ENCODE results near the gene PLEKHJ1. TPM values are rescaled to one million over a fixed set of nuclear protein-coding genes. Genes with fewer than 3 reads are reported as not detected.

Gene PLEKHJ1
- total and polyA plus RNA-seq, 7 donors: 40.7 to 255 (median 57.3) TPM

DNA sequence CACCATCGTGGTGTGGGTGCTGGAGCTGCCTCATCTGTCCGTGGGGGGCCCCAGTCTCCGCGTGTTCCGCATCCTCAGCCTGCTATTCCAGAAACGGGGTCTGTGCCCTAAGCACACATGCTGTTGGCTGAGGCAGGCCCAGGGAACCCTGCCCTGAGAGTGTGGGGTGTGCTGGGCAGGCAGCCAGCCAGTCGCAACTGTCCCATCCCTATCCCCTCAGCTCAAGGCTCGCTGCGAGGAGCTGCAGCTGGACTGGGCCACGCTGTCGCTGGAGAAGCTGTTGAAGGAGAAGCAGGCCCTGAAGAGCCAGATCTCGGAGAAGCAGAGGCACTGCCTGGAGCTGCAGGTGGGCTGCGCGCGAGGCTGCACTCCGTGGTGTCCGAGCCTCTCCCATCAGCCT is 21.9 kb downstream of the PLEKHJ1 start:
- intact Hi-C loops (cut with DNase I): no loop called here
- H3K27ac ChIP-seq: no peak overlapping the region
- TF ChIP-seq POLR2AphosphoS5 (IDR thresholded peaks at IDR 0.05): no peak
- no peak for TF ChIP-seq EP300 (IDR thresholded peaks at IDR 0.05)
- TF ChIP-seq POLR2A (IDR thresholded peaks at IDR 0.05): no peak
- no peak for TF ChIP-seq CTCF (IDR thresholded peaks at IDR 0.05)

DNA sequence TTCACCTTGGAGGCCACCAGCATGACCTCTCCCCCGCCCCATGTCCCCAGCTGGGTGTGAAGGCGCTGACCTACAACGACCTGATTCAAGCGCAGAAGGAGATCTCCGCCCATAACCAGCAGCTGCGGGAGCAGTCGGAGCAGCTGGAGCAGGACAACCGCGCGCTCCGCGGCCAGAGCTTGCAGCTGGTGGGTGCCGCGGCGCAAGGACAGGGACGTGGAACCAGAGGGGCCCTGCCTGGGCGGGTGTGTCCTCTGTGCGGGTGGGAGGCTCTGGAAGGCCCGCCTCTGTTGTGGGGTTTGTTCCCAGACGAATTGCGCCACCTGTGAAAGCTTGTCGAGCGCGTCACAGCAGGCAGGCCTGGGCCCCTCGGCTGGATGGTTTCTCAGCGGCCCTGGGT is 22.3 kb downstream of the PLEKHJ1 start:
- Histone ChIP-seq H3K4me3 (no peak overlapping the region), H3K36me3 (peaks cover 45 to 88% (median 69%) of the 10 kb centered on the region in 4 donors), H3K4me1 (peaks cover 0 to 2% (median under 1%) of the 10 kb centered on the region in 4 donors), H3K27me3 (no peaks in the 10 kb centered on the region), H3K27ac (no peak overlapping the region), H3K9me3 (no peaks in the 10 kb centered on the region)
- WGBS, 2 donors: 35 to 76% methylated on average over 26 of the region's 26 CpGs
- no peak for DNase-seq
- intact Hi-C loops (cut with DNase I): no loop called here
- no peak for TF ChIP-seq POLR2A (IDR thresholded peaks at IDR 0.05)
- TF ChIP-seq EP300 (IDR thresholded peaks at IDR 0.05): no peak
- TF ChIP-seq POLR2AphosphoS5 (IDR thresholded peaks at IDR 0.05): no peak
- no peak for TF ChIP-seq CTCF (IDR thresholded peaks at IDR 0.05)

More for the DNA sequence above, 21.9 kb downstream of the PLEKHJ1 start:
- Histone ChIP-seq H3K4me1 (no peaks in the 10 kb centered on the region), H3K9me3 (no peaks in the 10 kb centered on the region), H3K27me3 (no peaks in the 10 kb centered on the region), H3K36me3 (peaks cover 45 to 92% (median 69%) of the 10 kb centered on the region in 4 donors), H3K4me3 (no peak overlapping the region)
- WGBS, 2 donors: 93 to 95% methylated on average over 17 of the region's 17 CpGs
- DNase-seq: no peak

DNA sequence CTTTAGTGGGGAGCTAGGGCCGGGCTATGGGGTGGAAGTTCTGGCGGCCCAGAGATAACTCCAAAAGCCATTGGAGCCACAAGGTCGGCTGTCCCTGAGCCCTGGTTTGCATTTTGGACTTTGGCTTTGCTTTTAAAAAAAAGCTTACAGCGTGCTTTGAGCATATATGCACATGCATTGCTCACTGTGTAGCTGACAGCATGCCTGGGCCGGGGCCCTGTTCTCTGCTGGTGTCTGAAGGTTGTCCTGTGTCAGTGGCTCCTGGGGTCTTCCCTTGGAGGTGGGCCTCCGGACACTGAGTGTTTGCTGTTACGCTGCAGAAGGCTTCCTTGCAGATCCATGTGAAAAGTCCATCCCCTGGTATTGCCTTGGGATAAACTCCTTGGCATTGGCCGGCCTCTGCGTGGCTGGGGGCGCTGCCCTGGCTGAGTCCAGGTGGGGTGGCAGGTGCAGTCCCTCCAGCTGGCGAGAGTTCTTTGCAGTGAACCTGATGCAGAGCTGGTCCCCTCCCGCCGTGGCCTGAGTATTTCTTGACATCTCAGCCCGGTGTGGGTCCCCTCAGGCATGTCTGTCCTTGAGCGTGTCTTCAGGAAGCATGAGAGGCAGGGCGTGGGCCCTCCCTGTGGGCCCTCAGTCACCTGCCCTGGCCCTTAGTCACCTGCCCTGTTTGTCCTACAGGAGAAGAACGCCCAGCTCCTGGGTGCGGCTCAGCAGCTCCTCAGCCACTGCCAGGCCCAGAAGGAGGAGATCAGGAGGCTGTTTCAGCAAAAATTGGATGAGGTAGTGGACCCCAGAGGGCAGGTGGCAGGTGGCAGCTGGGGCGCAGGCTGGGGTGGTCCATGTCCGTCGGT is 23.0 kb downstream of the PLEKHJ1 start:
- WGBS, 2 donors: 32 to 77% methylated on average over 21 of the region's 21 CpGs
- Histone ChIP-seq H3K4me3 (no peak overlapping the region), H3K9me3 (no peaks in the 10 kb centered on the region), H3K4me1 (peaks cover 0 to 9% (median 7%) of the 10 kb centered on the region in 4 donors), H3K27ac (no peak overlapping the region), H3K36me3 (peaks cover 45 to 82% (median 67%) of the 10 kb centered on the region in 4 donors), H3K27me3 (no peaks in the 10 kb centered on the region)
- TF ChIP-seq CTCF (IDR thresholded peaks at IDR 0.05) (no peak), POLR2AphosphoS5 (IDR thresholded peaks at IDR 0.05) (no peak), POLR2A (IDR thresholded peaks at IDR 0.05) (no peak)
- intact Hi-C loops (cut with DNase I): no loop called here
- no peak for DNase-seq

GRCh38 chr19:2210987-2211740 is 25.0 kb downstream of the PLEKHJ1 start:
- H3K36me3 ChIP-seq: peaks cover 35 to 78% (median 55%) of the 10 kb centered on the region in 4 donors
- intact Hi-C loops (cut with DNase I): no loop called here
- DNase-seq: no peak

More at GRCh38 chr19:2210987-2211740, 25.0 kb downstream of the PLEKHJ1 start:
- no peak overlapping the region for H3K4me3 ChIP-seq
- no peaks in the 10 kb centered on the region for H3K9me3 ChIP-seq
- H3K27ac ChIP-seq: no peak overlapping the region
- no peaks in the 10 kb centered on the region for H3K27me3 ChIP-seq
- 93 to 96% methylated on average over 33 of the region's 33 CpGs for WGBS, 2 donors
- TF ChIP-seq POLR2AphosphoS5 (IDR thresholded peaks at IDR 0.05) (no peak), POLR2A (IDR thresholded peaks at IDR 0.05) (no peak), EP300 (IDR thresholded peaks at IDR 0.05) (no peak), CTCF (IDR thresholded peaks at IDR 0.05) (no peak)
- peaks cover 0 to 14% (median 12%) of the 10 kb centered on the region in 4 donors for H3K4me1 ChIP-seq

All from sigmoid colon (tissue), 7 donors.